Body of pancreas (tissue), 4 donors: ENCODE data around the gene RPN2. TPM values are rescaled to one million over a fixed set of nuclear protein-coding genes. Genes with fewer than 3 reads are reported as not detected.

Experiments used
- ATAC-seq: fragments of 150-250 bp; one replicate; pipeline ENCODE4 v1.9.1; 2016
- DNase-seq, 4 donors: peaks; one replicate each; pipeline ENCODE4 v3.0.0-alpha.2; 2019
- H3K27ac ChIP-seq, 4 donors: fragments of 200-600 bp; sonication (generic); 1 replicate in 3 of 4; 2 replicates in 1 of 4; pipeline versions ENCODE4 v1.5.1 to v1.6.1; 2016 to 2019; ENCODE audit warnings: mild to moderate bottlenecking in 1 of 4, mixed read lengths in 1 of 4, moderate library complexity in 1 of 4
- H3K27me3 ChIP-seq, 2 donors: fragments of 200-600 bp; sonication (generic); one replicate each; pipeline ENCODE4 v1.6.0; 2016; ENCODE audit warnings: mild to moderate bottlenecking in 1 of 2
- H3K36me3 ChIP-seq, 2 donors: fragments of 200-600 bp; sonication (generic); replicated peaks in 1 of 2; 2 replicates each; pipeline ENCODE4 v1.5.1; 2016; ENCODE audit warnings: low read depth in 2 of 2; ENCODE audit not compliant: insufficient read depth in 1 of 2
- H3K4me1 ChIP-seq: fragments of 200-600 bp; sonication (generic); one replicate; pipeline ENCODE4 v1.6.0; 2016
- H3K4me3 ChIP-seq, 2 donors: fragments of 200-600 bp; sonication (generic); 1 replicate in 1 of 2; 2 replicates in 1 of 2; pipeline ENCODE4 v1.5.1; 2016 to 2019
- H3K9me3 ChIP-seq, 3 donors: fragments of 200-600 bp; sonication (generic); 1 replicate in 2 of 3; 2 replicates in 1 of 3; pipeline ENCODE4 v1.5.1; 2016
- CTCF ChIP-seq, 7 experiments: fragments of 450-650 bp in 4 of 7; fragments of 200-600 bp in 3 of 7; sonication (generic) in 3 of 7; IDR thresholded peaks; one replicate each; pipeline ENCODE4 v1.5.1; 2016 to 2019; ENCODE audit warnings: antibody characterized with exemption in 7 of 7
- POLR2A ChIP-seq, 3 donors: fragments of 450-650 bp; IDR thresholded peaks; one replicate each; pipeline ENCODE4 v1.6.1; 2016; ENCODE audit warnings: antibody characterized with exemption in 3 of 3, mild to moderate bottlenecking in 2 of 3
- WGBS, 2 donors: methylation state at CpG; one replicate each; pipeline ENCODE4 v1.1.5; 2017; 5-methylcytosine and 5-hydroxymethylcytosine counted together
- intact Hi-C: fragments of 100-400 bp; cut with DNase I; formaldehyde crosslinking; loops from one replicate; pipeline ENCODE4 v1.15.1; 2023
- total RNA-seq, 2 donors: library from RNA; depleted of rRNA; stranded (reverse); fragments of >200 nt; gene quantifications; one replicate each; pipeline ENCODE4 v1.1.0, GENCODE V29; 2016

Gene RPN2
- total RNA-seq, 2 donors from 2014 or later = 70.0 to 111 TPM

DNA sequence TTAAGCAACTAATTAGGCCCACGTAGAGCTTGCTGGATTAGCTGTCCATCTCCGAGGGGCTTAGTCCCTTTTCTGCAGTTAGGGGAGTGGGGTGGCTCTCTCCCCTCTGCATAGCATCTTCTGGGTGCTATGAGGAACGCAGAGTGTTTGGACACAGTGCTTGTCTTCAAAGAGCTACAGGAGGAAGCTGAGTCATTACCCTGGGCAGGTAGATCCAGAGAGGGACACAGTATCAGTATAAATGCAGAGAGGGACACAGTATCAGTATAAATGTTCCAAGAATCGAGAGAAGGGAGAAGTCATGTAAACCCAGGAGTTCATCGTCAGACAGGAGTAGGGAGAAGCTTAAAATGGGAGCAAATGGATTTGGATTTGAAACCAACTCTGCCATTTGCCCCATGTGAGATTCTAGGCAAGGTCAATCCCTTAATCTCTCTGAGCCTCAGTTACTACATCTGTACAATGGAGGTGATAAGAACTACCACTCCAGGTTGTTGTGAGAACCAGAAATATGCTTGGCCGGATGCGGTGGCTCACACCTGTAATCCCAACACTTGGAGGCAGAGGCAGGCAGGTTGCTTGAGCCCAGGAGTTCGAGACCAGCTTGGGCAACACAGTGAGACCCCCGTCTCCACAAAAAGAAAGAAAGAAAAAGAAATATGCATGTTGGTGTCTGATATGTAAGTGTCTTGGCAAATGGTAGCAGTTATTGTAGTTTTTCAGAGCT, 88.0 kb downstream of the RPN2 start:
- ATAC-seq (no peak), DNase-seq (no peak)
- intact Hi-C loops = loop anchor here (5.0 kb wide), 1 partner anchor 265 kb away; no protein-coding TSS in a partner anchor
- no peak overlapping the region for H3K27ac ChIP-seq
- no peak for TF ChIP-seq CTCF (IDR thresholded peaks at IDR 0.05)
- no peak for TF ChIP-seq POLR2A (IDR thresholded peaks at IDR 0.05)
- no peak overlapping the region for H3K4me3 ChIP-seq
- no peaks in the 10 kb centered on the region for H3K27me3 ChIP-seq
- H3K9me3 ChIP-seq = no peaks in the 10 kb centered on the region
- H3K4me1 ChIP-seq = peaks cover 7% of the 10 kb centered on the region
- no peaks in the 10 kb centered on the region for H3K36me3 ChIP-seq
- 64 to 66% methylated on average over 9 of the region's 9 CpGs for WGBS, 2 donors

DNA sequence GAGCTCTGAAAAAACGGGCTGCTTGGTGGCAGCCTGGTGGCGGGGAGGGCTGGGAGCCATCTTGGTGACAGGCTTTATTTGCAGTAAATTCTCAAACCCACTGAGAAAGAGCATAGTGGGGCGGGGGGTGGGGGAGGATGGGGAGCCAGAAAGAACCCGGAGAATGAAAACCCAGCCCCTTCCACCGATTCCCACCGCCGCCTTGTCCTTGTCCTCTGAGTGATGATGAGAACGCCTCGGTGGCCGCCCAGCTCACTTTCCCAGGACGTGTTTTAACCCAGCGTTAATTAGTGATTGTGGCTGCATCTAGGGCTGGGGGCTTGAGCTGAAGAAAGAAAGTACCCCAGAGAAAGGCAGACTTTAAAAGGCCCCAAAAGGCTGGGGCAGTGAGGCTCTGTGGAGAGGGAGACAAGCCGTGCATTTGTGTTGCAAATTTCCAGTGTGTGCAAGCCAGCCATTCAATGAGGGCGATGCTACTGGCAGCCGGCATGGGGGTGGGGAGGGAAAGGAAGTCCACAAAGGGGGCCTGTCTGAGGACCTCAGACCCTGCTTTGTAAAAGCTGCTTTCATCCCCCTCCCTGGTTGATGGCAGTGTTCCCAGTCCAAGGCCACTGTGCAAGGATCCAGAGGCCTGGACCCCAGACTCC, 88.7 kb downstream of the RPN2 start:
- H3K36me3 ChIP-seq = no peaks in the 10 kb centered on the region
- no peak for TF ChIP-seq POLR2A (IDR thresholded peaks at IDR 0.05)
- TF ChIP-seq CTCF (IDR thresholded peaks at IDR 0.05) = no peak
- H3K27me3 ChIP-seq = no peaks in the 10 kb centered on the region
- intact Hi-C loops = loop anchor here (5.0 kb wide), 1 partner anchor 265 kb away; no protein-coding TSS in a partner anchor
- H3K4me3 ChIP-seq = no peak overlapping the region
- no peak for ATAC-seq
- H3K27ac ChIP-seq = no peak overlapping the region
- peaks cover 7% of the 10 kb centered on the region for H3K4me1 ChIP-seq
- 57 to 58% methylated on average over 14 to 15 of the region's 15 CpGs for WGBS, 2 donors
- no peaks in the 10 kb centered on the region for H3K9me3 ChIP-seq
- no peak for DNase-seq

- H3K36me3 ChIP-seq = no peaks in the 10 kb centered on the region
- ATAC-seq (no peak), DNase-seq (peak in 1 of 4 donors; percentile 51)
- no peaks in the 10 kb centered on the region for H3K9me3 ChIP-seq
- peaks cover 7% of the 10 kb centered on the region for H3K4me1 ChIP-seq
- TF ChIP-seq POLR2A (IDR thresholded peaks at IDR 0.05) = no peak
- no peak for TF ChIP-seq CTCF (IDR thresholded peaks at IDR 0.05)
- H3K4me3 ChIP-seq = no peak overlapping the region
- 80 to 86% methylated on average over 8 to 12 of the region's 12 CpGs for WGBS, 2 donors
- intact Hi-C loops = loop anchor here (5.0 kb wide), 1 partner anchor 117 kb away; no protein-coding TSS in a partner anchor
- H3K27me3 ChIP-seq = no peaks in the 10 kb centered on the region
- H3K27ac ChIP-seq = peak overlapping the region in 1 of 4 donors; percentile 47
Observed at GRCh38 chr20:37270576-37271420, 91.7 kb downstream of the RPN2 start.

GRCh38 chr20:37271421-37271768, 92.3 kb downstream of the RPN2 start:
- Histone ChIP-seq H3K4me1 (peaks cover 8% of the 10 kb centered on the region), H3K27ac (no peak overlapping the region), H3K9me3 (no peaks in the 10 kb centered on the region), H3K4me3 (no peak overlapping the region), H3K27me3 (no peaks in the 10 kb centered on the region), H3K36me3 (no peaks in the 10 kb centered on the region)
- ATAC-seq = no peak
- WGBS, 2 donors = 55 to 67% methylated on average over 3 of the region's 3 CpGs
- DNase-seq = no peak
- intact Hi-C loops = loop anchor here (5.0 kb wide), 1 partner anchor 116 kb away; no protein-coding TSS in a partner anchor
- no peak for TF ChIP-seq POLR2A (IDR thresholded peaks at IDR 0.05)
- TF ChIP-seq CTCF (IDR thresholded peaks at IDR 0.05) = no peak
